Neural progenitor cell (in vitro differentiated cells): ENCODE results near the gene TNRC6C. TPM values are rescaled to one million over a fixed set of nuclear protein-coding genes. Genes with fewer than 3 reads are reported as not detected.
A peak's percentile ranks its signal among the peaks of the same experiment; 100 is the strongest.

Experiments
- DNase-seq: peaks from one replicate; pipeline ENCODE4 v3.0.0-alpha.2; 2016; ENCODE audit warnings: low spot score
- H2AFZ ChIP-seq: fragments of 200-600 bp; sonication (generic); replicated peaks from 2 replicates; pipeline ENCODE4 v1.6.1; 2016; ENCODE audit warnings: antibody characterized with exemption
- H3F3A ChIP-seq: fragments of 200-600 bp; sonication (generic); 2 replicates; pipeline ENCODE4 v1.6.1; 2016; ENCODE audit warnings: antibody characterized with exemption, low read depth
- H3K27ac ChIP-seq: fragments of 200-600 bp; sonication (generic); 2 replicates; pipeline ENCODE4 v1.5.1; 2016; ENCODE audit warnings: mild to moderate bottlenecking
- H3K27me3 ChIP-seq: fragments of 200-600 bp; sonication (generic); 2 replicates; pipeline ENCODE4 v1.6.1; 2016; ENCODE audit warnings: mild to moderate bottlenecking, moderate library complexity
- H3K36me3 ChIP-seq: fragments of 200-600 bp; sonication (generic); 2 replicates; pipeline ENCODE4 v1.5.1; 2016
- H3K4me1 ChIP-seq: fragments of 200-600 bp; sonication (generic); 2 replicates; pipeline ENCODE4 v1.6.1; 2016; ENCODE audit warnings: mixed run types
- H3K4me2 ChIP-seq: fragments of 200-600 bp; sonication (generic); 2 replicates; pipeline ENCODE4 v1.6.1; 2016
- H3K4me3 ChIP-seq: fragments of 200-600 bp; sonication (generic); 2 replicates; pipeline ENCODE4 v1.5.1; 2016
- H3K79me2 ChIP-seq: fragments of 200-600 bp; sonication (generic); 2 replicates; pipeline ENCODE4 v1.6.1; 2016; ENCODE audit warnings: low read depth
- H3K9ac ChIP-seq: fragments of 200-600 bp; sonication (generic); 2 replicates; pipeline ENCODE4 v1.6.1; 2016
- H3K9me3 ChIP-seq: fragments of 200-600 bp; sonication (generic); 2 replicates; pipeline ENCODE4 v1.5.1; 2016; ENCODE audit warnings: low read depth
- H4K20me1 ChIP-seq: fragments of 200-600 bp; sonication (generic); 2 replicates; pipeline ENCODE4 v1.6.1; 2016; ENCODE audit warnings: low read depth
- H3K27ac Mint-ChIP-seq: 3 replicates; pipeline ENCODE4 v1.8.0; 2021; ENCODE audit warnings: mixed read lengths
- H3K27me3 Mint-ChIP-seq: 2 replicates; pipeline ENCODE4 v1.8.0; 2022; ENCODE audit warnings: low read depth, mild to moderate bottlenecking, inconsistent platforms, moderate library complexity, mixed read lengths; ENCODE audit not compliant: insufficient read depth
- H3K36me3 Mint-ChIP-seq: 3 replicates; pipeline ENCODE4 v1.8.0; 2021; ENCODE audit warnings: mixed read lengths
- H3K4me1 Mint-ChIP-seq: 3 replicates; pipeline ENCODE4 v1.8.0; 2021; ENCODE audit warnings: mixed read lengths
- H3K4me3 Mint-ChIP-seq: 3 replicates; pipeline ENCODE4 v1.8.0; 2021; ENCODE audit warnings: mild to moderate bottlenecking, moderate library complexity, mixed read lengths
- H3K9me3 Mint-ChIP-seq: 3 replicates; pipeline ENCODE4 v1.8.0; 2020; ENCODE audit warnings: mixed read lengths
- EZH2 ChIP-seq: fragments of 200-600 bp; sonication (generic); IDR thresholded peaks from 2 replicates; pipeline ENCODE4 v1.6.1; 2017; ENCODE audit warnings: antibody characterized with exemption, mild to moderate bottlenecking, moderate library complexity
- EZH2phosphoT487 ChIP-seq: fragments of 200-600 bp; sonication (generic); IDR thresholded peaks from 2 replicates; pipeline ENCODE4 v1.6.1; 2017; ENCODE audit warnings: antibody characterized with exemption
- total RNA-seq: library from RNA; depleted of rRNA; stranded (reverse); fragments of >200 nt; gene quantifications from 2 replicates; pipeline ENCODE4 v1.2.3, GENCODE V29; 2015; ENCODE audit warnings: low replicate concordance
- TF ChIP-seq, protein P1 (sequence below): fragments of 200-600 bp; sonication (generic); IDR thresholded peaks from 2 replicates; pipeline ENCODE4 v1.5.1; 2017; ENCODE audit warnings: antibody characterized with exemption, mild to moderate bottlenecking

Gene TNRC6C
- total RNA-seq, 1 donor from 2014 or later, result 14.9 TPM

GRCh38 chr17:78130437-78131101 is 172.1 kb downstream of the TNRC6C start, which contains the start of gene TMC8:
Gene TMC8 (plus strand): TSS chr17:78130771. CDS start chr17:78131589, 818 bp downstream.
- Histone ChIP-seq H3K9me3 (no peaks in the 10 kb centered on the region), H3K4me2 (peak within 1 kb of the TSS; percentile 78), H3K9ac (no peak within 1 kb of the TSS), H3K79me2 (no peaks in the 10 kb centered on the region), H3K27ac (no peak within 1 kb of the TSS), H3K36me3 (no peaks in the 10 kb centered on the region), H4K20me1 (peaks cover 5% of the 10 kb centered on the region), H3K4me3 (peak within 1 kb of the TSS; percentile 41), H3K27me3 (peaks cover 76% of the 10 kb centered on the region), H3K4me1 (peaks cover 27% of the 10 kb centered on the region), H3F3A (peaks cover 15% of the 10 kb centered on the region), H2AFZ (no peak within 1 kb of the TSS)
- Mint-ChIP-seq H3K36me3 (no peaks in the 10 kb centered on the region), H3K9me3 (no peaks in the 10 kb centered on the region), H3K27me3 (peaks cover 25% of the 10 kb centered on the region), H3K27ac (no peak within 1 kb of the TSS), H3K4me1 (peaks cover 14% of the 10 kb centered on the region), H3K4me3 (peak within 1 kb of the TSS; percentile 73)
- no peak for DNase-seq
- TF ChIP-seq EZH2phosphoT487 (no peak), EZH2 (no peak)
- TF ChIP-seq, protein P1, sequence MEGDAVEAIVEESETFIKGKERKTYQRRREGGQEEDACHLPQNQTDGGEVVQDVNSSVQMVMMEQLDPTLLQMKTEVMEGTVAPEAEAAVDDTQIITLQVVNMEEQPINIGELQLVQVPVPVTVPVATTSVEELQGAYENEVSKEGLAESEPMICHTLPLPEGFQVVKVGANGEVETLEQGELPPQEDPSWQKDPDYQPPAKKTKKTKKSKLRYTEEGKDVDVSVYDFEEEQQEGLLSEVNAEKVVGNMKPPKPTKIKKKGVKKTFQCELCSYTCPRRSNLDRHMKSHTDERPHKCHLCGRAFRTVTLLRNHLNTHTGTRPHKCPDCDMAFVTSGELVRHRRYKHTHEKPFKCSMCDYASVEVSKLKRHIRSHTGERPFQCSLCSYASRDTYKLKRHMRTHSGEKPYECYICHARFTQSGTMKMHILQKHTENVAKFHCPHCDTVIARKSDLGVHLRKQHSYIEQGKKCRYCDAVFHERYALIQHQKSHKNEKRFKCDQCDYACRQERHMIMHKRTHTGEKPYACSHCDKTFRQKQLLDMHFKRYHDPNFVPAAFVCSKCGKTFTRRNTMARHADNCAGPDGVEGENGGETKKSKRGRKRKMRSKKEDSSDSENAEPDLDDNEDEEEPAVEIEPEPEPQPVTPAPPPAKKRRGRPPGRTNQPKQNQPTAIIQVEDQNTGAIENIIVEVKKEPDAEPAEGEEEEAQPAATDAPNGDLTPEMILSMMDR, result no peak

- peak; percentile 42 for DNase-seq
- no peak overlapping the region for H3K27ac ChIP-seq
These were observed 172.9 kb downstream of the TNRC6C start for GRCh38 chr17:78131172-78132083.

GRCh38 chr17:78132084-78132676 is 173.7 kb downstream of the TNRC6C start:
- Histone ChIP-seq H3K9me3 (no peaks in the 10 kb centered on the region), H3K9ac (no peak overlapping the region), H3K27ac (no peak overlapping the region), H3K79me2 (no peaks in the 10 kb centered on the region), H4K20me1 (no peaks in the 10 kb centered on the region), H3K4me1 (peaks cover 15% of the 10 kb centered on the region), H3K4me2 (peak overlapping the region; percentile 78), H3K4me3 (peak overlapping the region; percentile 41), H3K27me3 (peaks cover 75% of the 10 kb centered on the region), H2AFZ (no peak overlapping the region), H3K36me3 (no peaks in the 10 kb centered on the region), H3F3A (peaks cover 15% of the 10 kb centered on the region)
- no peaks in the 10 kb centered on the region for H3K36me3 Mint-ChIP-seq
- no peak overlapping the region for H3K27ac Mint-ChIP-seq
- peaks cover 26% of the 10 kb centered on the region for H3K27me3 Mint-ChIP-seq
- no peak for DNase-seq
- H3K9me3 Mint-ChIP-seq, result no peaks in the 10 kb centered on the region
- TF ChIP-seq EZH2, result peak; percentile 71
- TF ChIP-seq, protein P1, result no peak
- no peak overlapping the region for H3K4me3 Mint-ChIP-seq
- peaks cover 12% of the 10 kb centered on the region for H3K4me1 Mint-ChIP-seq

More at GRCh38 chr17:78131172-78132083, 172.9 kb downstream of the TNRC6C start:
- H3K4me1 ChIP-seq, result peaks cover 21% of the 10 kb centered on the region
- no peaks in the 10 kb centered on the region for H3K9me3 ChIP-seq
- peaks cover 76% of the 10 kb centered on the region for H3K27me3 ChIP-seq
- TF ChIP-seq EZH2 (no peak), EZH2phosphoT487 (peak; percentile 69)
- TF ChIP-seq, protein P1, result no peak
- H3K4me3 ChIP-seq, result peak overlapping the region; percentile 41
- H3K27ac Mint-ChIP-seq, result no peak overlapping the region
- peaks cover 14% of the 10 kb centered on the region for H3K4me1 Mint-ChIP-seq
- peaks cover under 1% of the 10 kb centered on the region for H4K20me1 ChIP-seq
- H3K36me3 Mint-ChIP-seq, result no peaks in the 10 kb centered on the region
- H3F3A ChIP-seq, result peaks cover 15% of the 10 kb centered on the region
- no peaks in the 10 kb centered on the region for H3K79me2 ChIP-seq
- H3K4me3 Mint-ChIP-seq, result no peak overlapping the region
- peak overlapping the region; percentile 78 for H3K4me2 ChIP-seq
- no peak overlapping the region for H2AFZ ChIP-seq
- peaks cover 26% of the 10 kb centered on the region for H3K27me3 Mint-ChIP-seq
- H3K36me3 ChIP-seq, result no peaks in the 10 kb centered on the region
- no peaks in the 10 kb centered on the region for H3K9me3 Mint-ChIP-seq
- H3K9ac ChIP-seq, result no peak overlapping the region
